Fibroblast of skin of left biceps (primary cell): Measurements from ENCODE around the gene ANKRD44.

Source experiments
- DNase-seq, 2 experiments: peaks; one replicate each; pipeline ENCODE4 v3.0.0-alpha.2; 2013; ENCODE audit warnings: low read depth in 2 of 2

The ANKRD44 gene

GRCh38 chr2:196957881-196958525 is 352.6 kb downstream of the ANKRD44 start:
- no peak for DNase-seq

GRCh38 chr2:196957442-196957841 is 353.1 kb downstream of the ANKRD44 start:
- no peak for DNase-seq

- no peak for DNase-seq
Measured at GRCh38 chr2:196956069-196956468, 354.5 kb downstream of the ANKRD44 start.

- DNase-seq = no peak
Measured at GRCh38 chr2:196955036-196955435, 355.5 kb downstream of the ANKRD44 start.

- no peak for DNase-seq
Measured at GRCh38 chr2:196954001-196954400, 356.6 kb downstream of the ANKRD44 start.

- no peak for DNase-seq
Measured at GRCh38 chr2:196952936-196953335, 357.6 kb downstream of the ANKRD44 start.

- no peak for DNase-seq
Measured at GRCh38 chr2:196951973-196952372, 358.6 kb downstream of the ANKRD44 start.

- DNase-seq = no peak
Measured at GRCh38 chr2:196949116-196949515, 361.5 kb downstream of the ANKRD44 start.

- no peak for DNase-seq
Measured at GRCh38 chr2:196944570-196944969, 366.0 kb downstream of the ANKRD44 start.

- DNase-seq = no peak
Measured at GRCh38 chr2:196941398-196942078, 369.0 kb downstream of the ANKRD44 start.

GRCh38 chr2:196939371-196939770 is 371.2 kb downstream of the ANKRD44 start:
- DNase-seq = peak; percentile 31 to 33
